Activated CD4-positive, CD25-positive, alpha-beta regulatory T cell (primary cell): Measurements from ENCODE around the gene SBF1.
A peak's percentile ranks its signal among the peaks of the same experiment; 100 is the strongest.

Source experiments
- DNase-seq, 4 experiments: peaks; one replicate each; lab custom pipeline; 2025; lab: John Stamatoyannopoulos, UW

SBF1 gene

GRCh38 chr22:50505776-50506610, 31.2 kb upstream of the SBF1 start:
- DNase-seq = no peak

- no peak for DNase-seq
Observed at GRCh38 chr22:50505276-50505775, 30.5 kb upstream of the SBF1 start.

- DNase-seq = no peak
Observed at GRCh38 chr22:50504369-50505211, 29.8 kb upstream of the SBF1 start.

GRCh38 chr22:50503475-50504145, 28.8 kb upstream of the SBF1 start:
- DNase-seq = no peak

- DNase-seq = no peak
Observed at GRCh38 chr22:50502628-50503474, 28.0 kb upstream of the SBF1 start.

- no peak for DNase-seq
Observed at GRCh38 chr22:50502096-50502495, 27.3 kb upstream of the SBF1 start.

GRCh38 chr22:50500452-50500851, 25.6 kb upstream of the SBF1 start:
- DNase-seq = no peak

- DNase-seq = peak; percentile 36 to 48 (median 38)
Observed at GRCh38 chr22:50498322-50498890, 23.6 kb upstream of the SBF1 start.

- DNase-seq = no peak
Observed at GRCh38 chr22:50497093-50497492, 22.3 kb upstream of the SBF1 start.

GRCh38 chr22:50490531-50491308, 15.9 kb upstream of the SBF1 start:
- no peak for DNase-seq

- no peak for DNase-seq
Observed at GRCh38 chr22:50489363-50490243, 14.8 kb upstream of the SBF1 start.

GRCh38 chr22:50488886-50489285, 14.1 kb upstream of the SBF1 start:
- DNase-seq = no peak

GRCh38 chr22:50488006-50488677, 13.3 kb upstream of the SBF1 start:
- no peak for DNase-seq

- DNase-seq = no peak
Observed at GRCh38 chr22:50487290-50488005, 12.6 kb upstream of the SBF1 start.

- DNase-seq = no peak
Observed at GRCh38 chr22:50486561-50487289, 11.9 kb upstream of the SBF1 start, which contains the start of gene MIOX. Gene MIOX, plus strand, starts transcription at chr22:50486859. Its CDS starts 39 bp downstream, at chr22:50486898.

GRCh38 chr22:50485221-50486131, 10.6 kb upstream of the SBF1 start:
- DNase-seq = no peak
